Measurements from ENCODE around the gene AKAP4.

- TF ChIP-seq FOXM1 (IDR thresholded peaks at IDR 0.05; ENCODE audit: low read depth, low read length) (no peak), EP300 (IDR thresholded peaks at IDR 0.05; ENCODE audit: borderline replicate concordance in 1 of 2, control insufficient read depth in 1 of 2, low read depth in 2 of 2, low read length in 2 of 2) (no peak), RUNX3 (IDR thresholded peaks at IDR 0.05; ENCODE audit: low read length) (no peak), BRCA1 (IDR thresholded peaks at IDR 0.05; ENCODE audit: low read depth, low read length) (no peak), POLR2A (IDR thresholded peaks at IDR 0.05; ENCODE audit: low read depth, low read length) (no peak)
- TF ChIP-seq, protein P1, sequence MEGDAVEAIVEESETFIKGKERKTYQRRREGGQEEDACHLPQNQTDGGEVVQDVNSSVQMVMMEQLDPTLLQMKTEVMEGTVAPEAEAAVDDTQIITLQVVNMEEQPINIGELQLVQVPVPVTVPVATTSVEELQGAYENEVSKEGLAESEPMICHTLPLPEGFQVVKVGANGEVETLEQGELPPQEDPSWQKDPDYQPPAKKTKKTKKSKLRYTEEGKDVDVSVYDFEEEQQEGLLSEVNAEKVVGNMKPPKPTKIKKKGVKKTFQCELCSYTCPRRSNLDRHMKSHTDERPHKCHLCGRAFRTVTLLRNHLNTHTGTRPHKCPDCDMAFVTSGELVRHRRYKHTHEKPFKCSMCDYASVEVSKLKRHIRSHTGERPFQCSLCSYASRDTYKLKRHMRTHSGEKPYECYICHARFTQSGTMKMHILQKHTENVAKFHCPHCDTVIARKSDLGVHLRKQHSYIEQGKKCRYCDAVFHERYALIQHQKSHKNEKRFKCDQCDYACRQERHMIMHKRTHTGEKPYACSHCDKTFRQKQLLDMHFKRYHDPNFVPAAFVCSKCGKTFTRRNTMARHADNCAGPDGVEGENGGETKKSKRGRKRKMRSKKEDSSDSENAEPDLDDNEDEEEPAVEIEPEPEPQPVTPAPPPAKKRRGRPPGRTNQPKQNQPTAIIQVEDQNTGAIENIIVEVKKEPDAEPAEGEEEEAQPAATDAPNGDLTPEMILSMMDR (IDR thresholded peaks at IDR 0.05 in 2 of 3, conservative IDR thresholded peaks at IDR 0.05 in 1 of 3; ENCODE audit: control insufficient read depth in 2 of 3, extremely low read depth in 1 of 3, insufficient read depth in 1 of 3, low read depth in 3 of 3, low read length in 3 of 3): no peak
These were observed 2.5 kb downstream of the AKAP4 start for GRCh38 chrX:50198348-50198747.
